ENCODE measurements around the gene RPL36. TPM values are rescaled to one million over a fixed set of nuclear protein-coding genes. Genes with fewer than 3 reads are reported as not detected.

Gene RPL36
- total and polyA plus RNA-seq, 9 of the 15 experiments (the other 6 are each of a cell fraction or from before 2014, with no cell fraction given) = 350 to 3,412 (median 1,507) TPM

GRCh38 chr19:5680437-5681368 is 9.4 kb upstream of the RPL36 start, which contains the start of the genes HSD11B1L and MICOS13 (continued):
- TF ChIP-seq MAX (CRISPR knock-in tag; IDR thresholded peaks at IDR 0.05) = peak; percentile 64
- no peak for TF ChIP-seq THAP12 (CRISPR knock-in tag; IDR thresholded peaks at IDR 0.05)
- 0 out of 2 replicates have a peak, but pooled peaks have one; percentile 42 for TF ChIP-seq GTF2F1 (IDR thresholded peaks at IDR 0.05; ENCODE audit: low read depth, low read length)
- no peak for TF ChIP-seq SAP30 (IDR thresholded peaks at IDR 0.05; ENCODE audit: borderline replicate concordance, insufficient read depth, low read depth, low read length, poor library complexity, severe bottlenecking)
- peak; percentile 70; the same call in 1 of the 2 replicates for TF ChIP-seq HNRNPL (IDR thresholded peaks at IDR 0.05; ENCODE audit: low read depth, low read length)
- TF ChIP-seq YBX1 (IDR thresholded peaks at IDR 0.05) = no peak
- no peak for TF ChIP-seq POLR3G (IDR thresholded peaks at IDR 0.05; ENCODE audit: extremely low read depth, insufficient read length, insufficient replicate concordance)
- TF ChIP-seq TFAP4 (CRISPR knock-in tag; IDR thresholded peaks at IDR 0.05; ENCODE audit: borderline replicate concordance) = peak; percentile 92
- peak; percentile 94 for TF ChIP-seq ZNF766 (CRISPR knock-in tag; conservative IDR thresholded peaks at IDR 0.05)
- 0 out of 4 replicates have a peak, but pooled peaks have one; percentile 37 to 52 for TF ChIP-seq ZMIZ1 (IDR thresholded peaks at IDR 0.05; ENCODE audit: low read depth in 2 of 2, low read length in 2 of 2)
- TF ChIP-seq MXI1 (IDR thresholded peaks at IDR 0.05; ENCODE audit: low read depth, low read length) = peak; percentile 91
- TF ChIP-seq TCF7 (IDR thresholded peaks at IDR 0.05; ENCODE audit: borderline replicate concordance) = peak; percentile 29; the same call in 1 of the 2 replicates
- TF ChIP-seq TEAD4 (IDR thresholded peaks at IDR 0.05; ENCODE audit: low read length) = peak; percentile 40; the same call in 1 of the 2 replicates
- no peak for TF ChIP-seq TEAD4 (CRISPR knock-in tag; IDR thresholded peaks at IDR 0.05; ENCODE audit: borderline replicate concordance)
- peak; percentile 93 for TF ChIP-seq CREB1 (IDR thresholded peaks at IDR 0.05)
- TF ChIP-seq CREB1 (CRISPR knock-in tag; IDR thresholded peaks at IDR 0.05) = peak; percentile 92
- TF ChIP-seq NRF1 (conservative IDR thresholded peaks at IDR 0.05 in 1 of 2, IDR thresholded peaks at IDR 0.05 in 1 of 2) = peak; percentile 86 to 89
- peak; percentile 95 for TF ChIP-seq GABPA (tag; conservative IDR thresholded peaks at IDR 0.05; ENCODE audit: low read depth)

All from K562 (cell line).